GM19397 (cell line): Measurements from ENCODE around the gene HNRNPA2B1.

Experiments used
- ATAC-seq: cut with Tn5 transposase; IDR thresholded peaks from one replicate; pipeline ENCODE4 v1.9.1; 2021; ENCODE audit warnings: mild to moderate bottlenecking, moderate library complexity; ENCODE audit not compliant: unreplicated experiment

HNRNPA2B1 gene

DNA sequence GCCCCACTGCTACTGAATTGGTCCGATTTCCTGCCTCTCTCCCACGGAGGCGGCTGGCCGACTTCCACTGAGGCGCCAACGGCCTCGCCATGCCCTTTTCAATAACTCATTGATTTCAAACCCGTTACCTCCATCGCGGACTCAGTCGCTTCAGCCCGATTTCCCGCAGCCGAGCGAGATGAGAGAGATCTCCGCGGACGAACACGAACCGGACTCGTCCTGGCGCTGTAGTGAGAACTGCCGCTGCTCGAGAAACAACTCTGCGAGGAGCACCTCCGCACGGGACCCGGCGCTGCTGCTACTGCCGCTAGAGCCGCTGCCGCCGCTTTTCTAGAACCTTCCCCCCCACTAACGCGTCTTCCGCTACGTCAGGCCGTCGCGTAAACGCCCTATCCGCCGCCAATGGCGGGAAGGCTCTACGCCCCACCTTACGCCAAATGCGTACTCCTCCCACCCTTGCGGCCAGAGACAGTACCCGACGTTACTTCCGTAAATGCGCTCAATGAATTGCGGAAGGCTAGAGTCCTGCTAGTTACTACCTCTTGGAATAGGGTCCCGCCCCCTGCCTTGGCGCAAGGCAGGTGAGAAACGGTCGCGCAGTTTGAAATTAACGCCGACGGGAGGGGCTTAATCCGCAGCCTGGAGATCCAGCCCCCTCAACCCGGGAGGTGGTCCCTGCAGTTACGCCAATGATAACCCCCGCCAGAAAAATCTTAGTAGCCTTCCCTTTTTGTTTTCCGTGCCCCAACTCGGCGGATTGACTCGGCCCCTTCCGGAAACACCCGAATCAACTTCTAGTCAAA lies at the start of gene HNRNPA2B1:
TSS of gene HNRNPA2B1 (minus strand) at position 303 of the 803 bp plus-strand sequence. CDS start at position 134, 169 bp downstream.
- ATAC-seq, result peak; percentile 58

DNA sequence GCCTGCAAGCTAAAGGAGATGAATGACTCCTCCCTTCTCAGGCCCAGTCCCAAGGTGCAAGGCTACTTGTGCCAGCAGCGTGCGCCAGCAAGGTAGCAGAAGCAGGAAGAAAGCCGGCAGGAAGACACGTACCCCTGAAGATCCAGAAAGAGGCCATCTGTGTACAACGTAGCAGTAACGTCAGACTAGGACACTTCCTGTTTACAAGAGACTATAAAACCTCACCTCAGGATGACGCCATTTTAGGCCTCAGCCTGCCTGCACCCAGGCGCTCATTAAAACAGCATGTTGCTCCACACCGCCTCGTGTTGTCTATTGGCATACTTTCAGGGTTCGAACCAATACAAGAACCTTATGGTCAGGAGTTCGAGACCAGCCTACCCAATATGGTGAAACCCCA lies 49.7 kb upstream of the HNRNPA2B1 start:
- no peak for ATAC-seq

DNA sequence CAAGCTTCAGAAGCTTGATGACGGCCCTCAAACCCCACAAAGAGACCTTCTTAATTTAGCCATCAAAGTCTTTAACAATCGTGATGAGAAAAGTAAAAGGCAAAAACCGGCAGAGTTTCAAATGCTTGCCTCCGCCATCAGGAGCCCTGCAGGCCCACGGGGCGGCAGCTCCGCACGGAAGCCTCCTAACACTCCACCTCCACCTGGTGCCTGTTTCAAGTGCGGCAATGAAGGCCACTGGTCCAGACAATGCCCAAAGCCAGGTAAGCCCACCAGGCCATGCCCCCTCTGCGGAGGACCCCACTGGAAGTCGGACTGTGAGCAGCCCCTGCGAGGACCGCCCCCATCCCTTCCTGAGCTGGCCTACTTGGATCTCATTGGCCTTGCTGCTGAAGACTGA lies 44.6 kb upstream of the HNRNPA2B1 start:
- no peak for ATAC-seq

DNA sequence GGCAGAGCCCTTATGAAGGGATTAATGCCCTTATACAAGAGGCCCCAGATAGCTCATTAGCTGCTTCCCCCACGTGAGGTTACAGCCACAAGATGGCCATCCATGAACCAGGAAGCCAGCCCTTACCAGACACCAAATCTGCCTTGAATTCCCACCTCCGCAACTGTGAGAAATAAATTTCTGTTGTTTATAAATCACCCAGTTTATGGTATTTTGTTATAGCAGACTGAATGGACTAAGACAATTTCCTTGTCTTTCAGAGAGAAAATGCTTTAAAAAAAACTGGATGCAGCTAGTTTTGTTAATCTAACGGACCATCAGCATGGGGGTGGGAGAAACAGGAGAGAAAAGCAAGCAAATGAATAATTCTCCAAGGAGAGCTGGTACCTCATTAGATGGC lies 37.5 kb upstream of the HNRNPA2B1 start:
- ATAC-seq, result no peak

DNA sequence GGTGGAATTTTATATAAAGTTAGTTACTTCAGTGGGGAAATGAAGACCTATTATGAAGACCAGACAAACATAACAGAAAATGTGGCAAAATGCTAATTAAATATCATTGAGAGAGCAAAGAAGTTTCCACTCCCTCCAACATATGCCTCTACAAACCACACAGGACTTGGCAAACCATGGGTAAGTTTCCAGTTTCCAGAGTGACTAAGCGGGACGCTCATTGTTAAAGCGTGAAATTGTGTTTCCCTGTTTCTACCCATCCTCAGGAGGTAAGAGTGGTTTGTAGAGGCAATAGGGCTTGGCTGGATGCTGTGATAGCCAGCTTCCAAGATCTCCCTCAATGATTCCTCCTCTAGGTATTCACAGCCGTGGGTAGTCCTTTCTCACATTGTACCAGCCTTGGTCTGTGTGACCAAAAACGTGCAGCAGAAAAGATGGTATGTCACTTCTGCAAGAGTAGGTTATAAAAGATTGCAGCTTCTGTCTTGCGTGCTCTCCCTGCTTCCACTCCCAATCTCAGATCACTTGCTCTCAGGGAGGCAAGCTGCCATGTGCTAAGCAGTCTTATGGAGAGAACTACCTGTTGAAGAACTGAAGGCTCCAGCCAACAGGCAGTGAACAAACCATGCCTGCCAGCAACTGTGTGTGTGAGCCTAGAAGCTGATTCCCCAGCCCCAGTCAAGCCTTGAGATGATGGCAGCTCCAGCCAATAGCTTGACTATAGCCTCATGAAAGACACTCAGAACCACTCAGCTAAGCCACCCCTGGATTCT lies 36.7 kb upstream of the HNRNPA2B1 start:
- no peak for ATAC-seq

DNA sequence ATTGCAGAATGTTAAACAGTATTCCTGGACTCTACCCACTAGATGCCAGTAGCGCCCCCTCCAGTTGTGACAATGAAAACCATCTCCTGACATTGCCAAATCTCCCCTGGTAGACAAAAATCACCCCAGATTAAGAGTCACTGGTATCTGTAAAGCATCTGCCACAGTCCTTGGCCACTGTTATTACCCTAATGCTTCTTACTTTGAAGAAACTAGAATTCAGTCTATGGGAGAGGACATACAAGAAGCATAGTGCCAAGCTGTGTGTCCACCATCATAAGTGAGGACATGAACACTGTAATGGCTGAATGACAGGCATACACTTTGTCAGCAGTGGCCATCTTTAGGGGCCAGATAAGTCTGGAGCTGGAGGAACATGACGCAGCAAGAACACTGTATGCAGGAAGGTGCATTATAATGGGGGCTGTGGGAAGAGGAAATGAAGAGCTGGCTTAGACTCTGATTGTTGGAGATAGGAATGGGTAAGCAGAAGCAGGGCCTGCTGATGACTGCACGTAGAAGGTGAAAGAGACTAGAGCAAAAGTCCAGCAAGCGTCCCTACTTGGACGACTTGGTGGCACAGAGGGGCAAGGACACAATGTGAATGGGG lies 33.5 kb upstream of the HNRNPA2B1 start:
- no peak for ATAC-seq

DNA sequence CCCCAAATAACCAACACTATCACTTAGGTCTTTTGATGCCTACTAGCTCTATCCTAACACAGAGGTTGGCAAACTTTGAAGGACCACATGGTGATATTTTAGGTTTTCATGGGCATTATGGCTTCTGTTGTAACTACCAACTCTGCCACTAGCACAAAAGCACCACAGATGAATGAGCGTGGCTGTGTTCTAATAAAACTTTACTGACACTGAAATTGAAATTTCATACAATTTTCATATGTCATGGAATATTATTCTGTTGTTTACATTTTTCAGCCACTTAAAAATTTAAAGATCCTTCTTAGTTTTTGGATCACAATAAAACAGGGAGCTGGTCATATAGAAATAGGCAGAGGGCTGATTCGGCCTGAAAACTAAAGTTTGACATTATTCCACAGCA lies 27.4 kb upstream of the HNRNPA2B1 start:
- ATAC-seq, result no peak

- ATAC-seq, result no peak
These were observed 23.8 kb upstream of the HNRNPA2B1 start for GRCh38 chr7:26224359-26224758.

GRCh38 chr7:26216049-26216448 lies 15.5 kb upstream of the HNRNPA2B1 start:
- no peak for ATAC-seq

DNA sequence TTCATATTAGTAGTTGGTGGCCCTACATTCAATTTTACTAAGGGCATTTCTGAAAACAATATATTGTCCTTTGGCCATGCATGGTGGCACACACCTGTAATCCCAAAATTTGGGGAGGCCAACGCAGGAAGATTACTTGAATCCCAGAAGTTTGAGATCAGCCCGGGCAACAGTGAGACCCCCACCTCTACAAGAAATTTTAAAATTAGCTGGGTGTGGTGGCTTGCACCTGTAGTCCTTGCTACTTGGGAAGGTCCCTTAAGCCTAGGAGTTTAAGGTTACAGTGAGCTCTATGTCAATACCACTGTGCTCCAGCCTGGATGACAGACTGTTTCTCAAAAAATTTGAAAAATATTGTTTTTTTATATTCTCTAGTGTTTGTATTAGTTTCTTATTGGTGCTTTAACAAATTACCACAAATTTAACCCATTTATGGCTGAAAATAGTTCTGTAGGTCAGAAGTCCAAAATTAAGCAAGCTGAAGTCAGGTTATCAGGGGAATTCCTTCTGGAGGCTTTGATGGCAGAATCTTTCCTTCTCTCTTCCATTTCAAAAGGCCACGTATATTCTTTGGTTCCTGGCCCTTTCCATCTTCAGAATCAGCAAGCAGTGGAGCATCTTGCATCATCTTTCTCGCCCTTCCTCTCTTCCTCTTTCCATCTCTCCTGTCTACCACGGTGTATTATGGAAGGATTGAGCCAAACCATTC lies 13.4 kb upstream of the HNRNPA2B1 start:
- ATAC-seq, result no peak

- no peak for ATAC-seq
These were observed 12.6 kb upstream of the HNRNPA2B1 start for GRCh38 chr7:26212921-26213718.

DNA sequence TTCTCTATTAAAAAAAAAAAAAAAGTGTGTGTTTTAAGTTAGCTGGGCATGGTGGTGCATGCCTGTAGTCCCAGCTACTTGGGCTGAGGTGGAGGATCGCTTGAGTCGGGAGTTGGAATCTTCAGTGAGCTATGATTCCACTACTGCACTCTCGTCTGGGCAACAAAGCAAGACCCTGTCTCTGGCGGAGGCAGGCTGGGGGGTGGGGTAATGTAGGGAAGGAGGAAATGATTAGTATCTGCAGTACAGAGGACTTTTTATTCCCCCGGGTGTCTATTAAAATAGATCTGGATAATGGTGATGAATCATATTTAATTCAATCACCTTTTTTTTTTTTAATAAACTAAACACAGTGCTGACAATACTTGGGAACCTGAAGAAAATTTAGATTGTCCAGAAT lies 7.5 kb upstream of the HNRNPA2B1 start:
- ATAC-seq, result no peak

GRCh38 chr7:26203016-26203415 lies 2.5 kb upstream of the HNRNPA2B1 start:
- no peak for ATAC-seq

- ATAC-seq, result peak; percentile 14
These were observed 1.8 kb upstream of the HNRNPA2B1 start for GRCh38 chr7:26202019-26202990.

GRCh38 chr7:26201247-26202018 lies 887 bp upstream of the HNRNPA2B1 start, which contains the start of gene CBX3:
CBX3 (plus strand) TSS chr7:26201745; CDS start chr7:26202999, 1,254 bp downstream.
- peak; percentile 52 for ATAC-seq

GRCh38 chr7:26200038-26200443 lies 505 bp downstream of the HNRNPA2B1 start:
- peak; percentile 8 for ATAC-seq

GRCh38 chr7:26199301-26200037 lies 1.1 kb downstream of the HNRNPA2B1 start:
- ATAC-seq, result no peak

DNA sequence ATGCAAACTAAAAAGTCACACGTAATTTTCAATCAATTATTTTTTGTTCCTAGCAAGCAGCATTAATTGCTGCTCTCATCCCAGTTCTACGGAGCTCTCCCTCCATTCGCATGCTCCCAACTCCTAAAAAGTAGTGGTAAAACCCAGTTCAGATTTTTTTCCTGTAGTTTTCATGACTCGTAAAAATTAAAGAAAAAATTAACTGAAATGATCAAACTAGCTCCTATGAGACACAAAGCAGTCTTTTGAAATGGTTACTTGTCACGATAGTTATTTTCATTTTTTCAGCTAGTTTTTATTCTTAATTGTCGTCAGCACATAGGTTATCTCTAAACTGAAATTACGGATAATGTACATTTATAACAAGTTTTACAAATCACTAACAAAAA lies 1.8 kb downstream of the HNRNPA2B1 start:
- ATAC-seq, result no peak
